Activated T-helper 17 cell treated with anti-CD3 and anti-CD28 coated beads, Interleukin-2, amount 50 U/mL, for 72 hours (primary cell): ENCODE measurements around the gene PTPN14. TPM values are rescaled to one million over a fixed set of nuclear protein-coding genes. Genes with fewer than 3 reads are reported as not detected.
"Not testable (repeated sequence)": the region's sequence is repeated elsewhere in the genome, so short reads cannot be mapped to it uniquely, and the experiment has no call there.

Experiments
- ATAC-seq: fragments of 150-1000 bp; cut with Tn5 transposase; replicated peaks from 2 replicates; pipeline ENCODE4 v1.10.0; 2021; ENCODE audit warnings: mild to moderate bottlenecking, moderate library complexity
- H3K27ac Mint-ChIP-seq: one replicate; pipeline ENCODE4 v1.8.0; 2022; ENCODE audit warnings: mixed read lengths
- H3K27me3 Mint-ChIP-seq: one replicate; pipeline ENCODE4 v1.8.0; 2022; ENCODE audit warnings: mixed read lengths
- H3K36me3 Mint-ChIP-seq: one replicate; pipeline ENCODE4 v1.8.0; 2022; ENCODE audit warnings: low read depth, mild to moderate bottlenecking, mixed read lengths
- H3K4me1 Mint-ChIP-seq: one replicate; pipeline ENCODE4 v1.8.0; 2022; ENCODE audit warnings: mixed read lengths
- H3K4me3 Mint-ChIP-seq: one replicate; pipeline ENCODE4 v1.8.0; 2022; ENCODE audit warnings: mild to moderate bottlenecking, mixed read lengths
- H3K9me3 Mint-ChIP-seq: one replicate; pipeline ENCODE4 v1.8.0; 2022; ENCODE audit warnings: mixed read lengths
- total RNA-seq, 2 donors: library from RNA; stranded (reverse); gene quantifications; one replicate each; pipeline ENCODE4 v1.2.3, GENCODE V29; 2022

Gene PTPN14
- total RNA-seq, 2 donors from 2014 or later: 0.66 to 0.89 TPM

DNA sequence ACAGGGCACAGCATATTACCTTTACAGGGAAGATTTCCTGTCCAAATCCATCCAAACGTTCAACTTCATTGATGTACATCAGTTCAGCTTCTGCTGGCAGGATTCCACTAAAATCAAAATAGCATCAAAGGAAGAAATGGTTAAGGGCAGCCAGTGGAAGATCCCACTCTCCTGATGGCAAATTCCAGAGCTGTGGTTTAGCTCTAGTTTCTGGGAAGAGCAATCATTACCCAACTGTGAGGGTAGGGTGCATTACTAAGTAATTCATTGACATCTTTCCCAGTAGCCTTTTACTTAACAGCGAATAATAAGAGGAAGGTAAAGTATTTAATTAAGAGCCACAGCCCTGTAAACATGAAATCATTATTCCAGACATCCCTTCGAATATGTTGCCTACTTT lies 149.7 kb downstream of the PTPN14 start:
- no peak overlapping the region for H3K27ac Mint-ChIP-seq
- H3K27me3 Mint-ChIP-seq: peaks cover 19% of the 10 kb centered on the region
- H3K36me3 Mint-ChIP-seq: no peaks in the 10 kb centered on the region
- H3K4me1 Mint-ChIP-seq: no peaks in the 10 kb centered on the region
- no peaks in the 10 kb centered on the region for H3K9me3 Mint-ChIP-seq
- no peak for ATAC-seq
- no peak overlapping the region for H3K4me3 Mint-ChIP-seq

DNA sequence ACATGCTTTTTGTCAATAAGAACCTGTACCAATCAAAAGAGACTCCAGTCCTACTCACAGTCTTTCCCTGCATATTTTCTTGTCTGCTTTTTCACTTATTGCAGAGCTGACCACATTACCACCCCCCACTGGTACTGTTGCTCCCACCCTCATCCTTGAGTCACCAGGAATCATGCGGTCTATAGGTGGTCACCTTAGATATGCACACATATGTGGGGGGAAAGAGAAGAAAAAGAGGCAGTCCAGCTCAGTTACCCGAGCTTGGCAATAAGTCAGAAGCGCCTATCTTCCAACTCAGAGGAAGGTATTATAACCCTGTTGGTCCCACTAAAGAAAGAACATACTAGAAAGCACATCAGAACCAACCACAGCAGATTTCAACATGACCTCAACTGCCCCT lies 151.3 kb downstream of the PTPN14 start:
- Mint-ChIP-seq H3K36me3 (no peaks in the 10 kb centered on the region), H3K9me3 (no peaks in the 10 kb centered on the region), H3K4me1 (no peaks in the 10 kb centered on the region), H3K4me3 (no peak overlapping the region), H3K27ac (no peak overlapping the region), H3K27me3 (peaks cover 20% of the 10 kb centered on the region)
- ATAC-seq: no peak

DNA sequence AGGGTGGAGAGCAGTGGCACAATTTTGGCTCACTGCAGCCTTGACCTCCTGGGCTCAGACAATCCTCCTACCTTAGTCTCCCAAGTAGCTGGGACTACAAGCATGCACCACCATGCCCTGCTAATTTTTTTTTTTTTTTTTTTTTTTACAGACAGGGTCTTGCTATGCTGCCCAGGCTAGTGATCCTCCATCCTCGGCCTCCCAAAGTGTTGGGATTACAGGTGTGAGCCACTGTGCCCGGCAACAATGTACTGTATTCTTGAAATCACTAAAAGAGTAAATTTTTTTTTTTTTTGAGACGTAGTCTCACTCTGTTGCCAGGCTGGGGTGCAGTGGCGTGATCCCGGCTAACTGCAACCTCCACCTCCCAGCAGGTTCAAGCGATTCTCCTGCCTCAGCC lies 152.9 kb downstream of the PTPN14 start:
- peaks cover 19% of the 10 kb centered on the region for H3K27me3 Mint-ChIP-seq
- no peaks in the 10 kb centered on the region for H3K9me3 Mint-ChIP-seq
- no peak overlapping the region for H3K4me3 Mint-ChIP-seq
- H3K4me1 Mint-ChIP-seq: no peaks in the 10 kb centered on the region
- H3K27ac Mint-ChIP-seq: no peak overlapping the region
- H3K36me3 Mint-ChIP-seq: no peaks in the 10 kb centered on the region
- ATAC-seq: no peak

DNA sequence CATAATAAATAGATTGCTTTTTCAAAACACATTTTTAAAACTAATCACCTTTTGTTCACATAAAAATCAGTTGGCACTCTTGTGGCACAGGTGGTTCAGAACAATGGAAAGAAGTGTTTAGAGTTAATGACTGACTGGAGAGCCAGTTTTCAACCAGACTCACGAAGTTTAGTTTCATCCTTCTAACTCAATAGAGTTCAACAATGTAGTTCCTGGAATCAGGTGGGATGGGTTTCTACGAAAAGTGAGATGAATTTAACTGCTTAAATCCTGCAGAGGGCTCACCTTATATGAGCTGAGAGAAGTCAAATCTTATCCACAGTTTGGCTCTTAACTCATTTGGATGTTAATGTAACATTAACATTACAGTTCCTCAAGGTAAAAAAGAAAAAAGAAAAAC lies 153.9 kb downstream of the PTPN14 start:
- H3K9me3 Mint-ChIP-seq: no peaks in the 10 kb centered on the region
- H3K36me3 Mint-ChIP-seq: no peaks in the 10 kb centered on the region
- H3K27me3 Mint-ChIP-seq: peaks cover 19% of the 10 kb centered on the region
- H3K27ac Mint-ChIP-seq: no peak overlapping the region
- no peak overlapping the region for H3K4me3 Mint-ChIP-seq
- ATAC-seq: no peak
- H3K4me1 Mint-ChIP-seq: no peaks in the 10 kb centered on the region

DNA sequence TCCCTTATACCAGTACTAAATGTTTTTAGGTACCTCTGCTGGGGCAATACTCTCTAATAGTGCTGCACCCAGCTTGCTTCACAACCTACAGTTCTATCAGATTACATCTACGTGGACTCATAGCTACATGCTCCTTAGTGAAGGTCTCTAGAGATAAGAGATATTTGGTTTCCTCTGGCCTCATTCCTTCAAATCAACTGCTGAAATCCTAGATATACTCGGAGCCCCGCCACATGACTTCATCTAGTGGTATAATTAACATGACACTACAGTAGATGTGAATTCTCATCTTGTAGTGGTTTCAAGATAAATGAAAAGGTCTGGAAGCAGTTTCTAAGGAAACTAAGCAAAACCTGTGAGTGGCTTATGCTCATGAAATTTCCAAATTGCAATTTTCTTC lies 155.1 kb downstream of the PTPN14 start:
- H3K4me1 Mint-ChIP-seq: no peaks in the 10 kb centered on the region
- no peaks in the 10 kb centered on the region for H3K36me3 Mint-ChIP-seq
- no peak overlapping the region for H3K27ac Mint-ChIP-seq
- peaks cover 19% of the 10 kb centered on the region for H3K27me3 Mint-ChIP-seq
- no peaks in the 10 kb centered on the region for H3K9me3 Mint-ChIP-seq
- ATAC-seq: no peak
- no peak overlapping the region for H3K4me3 Mint-ChIP-seq

DNA sequence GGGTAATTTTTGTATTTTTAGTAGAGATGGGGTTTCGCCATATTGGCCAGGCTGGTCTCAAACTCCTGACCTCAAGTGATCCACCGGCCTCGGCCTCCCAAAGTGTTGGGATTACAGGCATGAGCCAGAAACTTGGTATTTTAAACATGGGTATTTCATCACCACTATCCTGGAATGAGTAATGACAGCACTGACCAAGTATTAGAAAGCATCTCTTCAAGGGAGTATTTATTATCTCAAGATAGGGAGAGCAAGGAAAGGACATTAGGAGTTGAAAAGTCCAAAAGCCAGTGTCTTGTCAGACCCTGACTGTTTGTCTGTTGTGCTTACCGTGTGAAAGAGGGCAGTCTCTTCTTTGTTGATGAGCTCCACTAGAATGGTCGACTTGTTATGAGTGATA lies 156.8 kb downstream of the PTPN14 start:
- not testable (repeated sequence) for H3K27ac Mint-ChIP-seq, H3K4me3 Mint-ChIP-seq, H3K9me3 Mint-ChIP-seq, ATAC-seq, H3K36me3 Mint-ChIP-seq, H3K4me1 Mint-ChIP-seq
- H3K27me3 Mint-ChIP-seq: peaks cover 12% of the 10 kb centered on the region

DNA sequence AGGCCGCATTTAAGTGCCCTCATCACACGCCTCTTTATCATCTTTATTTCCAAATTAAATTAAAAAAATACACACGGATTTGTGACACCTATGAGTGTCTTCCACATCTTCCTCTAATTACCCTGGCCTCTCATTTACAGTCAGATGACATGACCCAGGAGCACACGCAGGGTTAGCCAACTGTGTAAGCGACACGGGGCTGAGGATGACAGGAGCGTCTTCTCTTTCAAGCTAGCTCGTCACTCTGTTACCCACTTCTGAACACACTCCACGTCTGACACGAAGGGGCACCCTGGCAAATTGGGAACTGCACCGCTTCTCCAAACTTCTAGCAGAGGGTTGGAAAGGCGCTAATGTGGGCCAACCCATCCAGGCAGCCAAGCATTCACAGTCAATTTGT lies 158.3 kb downstream of the PTPN14 start:
- Mint-ChIP-seq H3K27me3 (peaks cover 8% of the 10 kb centered on the region), H3K27ac (no peak overlapping the region), H3K4me3 (no peak overlapping the region), H3K36me3 (no peaks in the 10 kb centered on the region), H3K4me1 (no peaks in the 10 kb centered on the region), H3K9me3 (no peaks in the 10 kb centered on the region)
- no peak for ATAC-seq

DNA sequence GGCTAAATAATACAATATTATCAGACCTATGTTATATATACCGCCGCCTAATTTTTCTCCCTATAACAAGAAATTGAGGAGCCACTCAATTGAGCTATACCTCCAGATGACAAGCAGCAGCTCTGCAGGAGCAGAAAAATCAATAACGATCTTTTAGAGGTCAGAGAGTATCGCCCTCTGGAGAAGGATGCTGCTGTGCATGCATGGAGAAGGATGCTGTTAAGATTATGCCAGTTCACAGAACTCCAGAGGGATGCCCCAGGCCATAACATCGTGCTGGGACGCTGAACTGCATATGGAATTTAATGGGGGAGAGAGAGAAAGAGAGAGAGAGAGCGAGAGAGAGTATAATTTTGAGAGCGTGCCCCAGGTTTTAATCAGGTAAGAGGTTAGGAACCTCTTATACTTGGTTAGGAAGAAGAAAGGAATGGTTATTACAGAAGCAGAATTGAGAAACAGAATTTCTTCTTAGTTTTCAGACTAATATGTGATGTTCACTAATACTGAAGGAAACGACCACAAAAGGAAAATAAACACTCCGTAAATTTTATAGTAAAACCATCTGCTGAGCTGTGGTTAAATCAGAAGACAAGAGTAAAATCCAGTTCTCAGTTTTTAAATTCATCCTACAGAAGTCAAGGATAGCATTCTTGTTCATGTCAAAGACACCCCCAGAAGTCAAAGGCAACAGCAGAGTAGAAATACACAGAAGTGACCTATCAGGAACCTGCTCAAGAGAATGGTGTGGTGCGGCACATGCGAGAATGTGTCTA lies 159.3 kb downstream of the PTPN14 start:
- peaks cover 4% of the 10 kb centered on the region for H3K27me3 Mint-ChIP-seq
- H3K4me1 Mint-ChIP-seq: no peaks in the 10 kb centered on the region
- no peaks in the 10 kb centered on the region for H3K36me3 Mint-ChIP-seq
- H3K4me3 Mint-ChIP-seq: no peak overlapping the region
- no peaks in the 10 kb centered on the region for H3K9me3 Mint-ChIP-seq
- no peak overlapping the region for H3K27ac Mint-ChIP-seq
- no peak for ATAC-seq

DNA sequence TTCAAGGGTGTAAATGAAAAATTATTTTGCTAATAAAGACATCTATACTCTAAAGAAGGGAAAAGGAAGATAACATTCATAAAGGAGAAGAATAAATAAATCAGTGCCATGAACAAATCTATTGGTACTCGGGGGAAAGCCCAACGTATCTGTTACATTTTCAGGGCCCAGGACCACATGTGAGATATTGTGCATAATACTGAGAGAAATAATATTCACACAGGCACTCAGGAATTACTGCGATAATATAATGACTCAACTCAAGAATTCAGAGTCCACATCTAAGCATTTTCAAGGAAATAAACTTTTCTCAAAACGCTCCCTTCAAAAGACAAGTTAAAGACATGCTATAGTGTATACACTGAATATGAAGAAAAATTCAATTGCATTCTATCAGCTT lies 161.7 kb downstream of the PTPN14 start:
- Mint-ChIP-seq H3K4me3 (no peak overlapping the region), H3K9me3 (no peaks in the 10 kb centered on the region), H3K36me3 (no peaks in the 10 kb centered on the region), H3K27ac (no peak overlapping the region), H3K27me3 (no peaks in the 10 kb centered on the region), H3K4me1 (no peaks in the 10 kb centered on the region)
- no peak for ATAC-seq

DNA sequence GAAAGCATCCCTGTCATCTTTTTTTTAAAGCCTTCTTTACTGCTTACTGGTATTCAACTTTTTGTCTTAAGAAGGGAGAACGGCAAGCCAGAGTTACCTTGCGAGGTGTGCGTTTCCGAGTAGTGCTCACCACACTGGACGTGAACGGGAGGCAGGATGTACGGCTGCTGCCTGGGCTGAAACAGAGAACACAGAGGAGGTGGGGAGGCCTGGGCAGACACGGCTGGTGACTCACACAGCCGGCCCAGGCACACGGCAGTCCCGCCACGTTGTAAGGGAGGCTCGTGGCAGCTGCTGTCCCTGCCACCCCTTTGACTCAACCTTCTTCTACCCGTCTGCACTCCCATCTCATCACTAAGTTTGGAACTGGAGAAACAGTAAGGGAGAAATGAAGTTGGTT lies 164.7 kb downstream of the PTPN14 start:
- Mint-ChIP-seq H3K9me3 (no peaks in the 10 kb centered on the region), H3K36me3 (no peaks in the 10 kb centered on the region), H3K27me3 (peaks cover 3% of the 10 kb centered on the region), H3K4me1 (no peaks in the 10 kb centered on the region), H3K4me3 (no peak overlapping the region), H3K27ac (peak overlapping the region; percentile 51)
- peak; percentile 89 for ATAC-seq

DNA sequence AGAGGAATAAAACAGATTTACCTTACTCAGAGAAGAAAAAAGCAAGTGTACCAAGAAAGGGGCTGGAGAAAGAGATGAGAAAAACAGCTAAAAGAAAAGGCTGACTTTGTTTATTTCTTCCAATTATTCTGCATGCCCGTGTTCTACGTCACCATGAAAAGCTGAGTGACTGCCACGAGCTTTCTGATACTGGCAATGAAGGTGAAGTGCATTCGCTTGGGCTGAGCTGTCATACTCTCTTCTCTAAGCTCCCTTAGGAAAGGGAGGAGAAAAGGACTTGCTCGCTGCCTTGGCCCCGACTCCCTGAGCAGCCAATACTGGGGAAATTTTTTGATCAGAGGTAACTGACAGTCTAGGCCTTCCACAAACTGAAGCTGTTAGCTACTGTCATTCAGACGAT lies 165.1 kb downstream of the PTPN14 start:
- Mint-ChIP-seq H3K27ac (no peak overlapping the region), H3K4me1 (no peaks in the 10 kb centered on the region), H3K36me3 (no peaks in the 10 kb centered on the region)

DNA sequence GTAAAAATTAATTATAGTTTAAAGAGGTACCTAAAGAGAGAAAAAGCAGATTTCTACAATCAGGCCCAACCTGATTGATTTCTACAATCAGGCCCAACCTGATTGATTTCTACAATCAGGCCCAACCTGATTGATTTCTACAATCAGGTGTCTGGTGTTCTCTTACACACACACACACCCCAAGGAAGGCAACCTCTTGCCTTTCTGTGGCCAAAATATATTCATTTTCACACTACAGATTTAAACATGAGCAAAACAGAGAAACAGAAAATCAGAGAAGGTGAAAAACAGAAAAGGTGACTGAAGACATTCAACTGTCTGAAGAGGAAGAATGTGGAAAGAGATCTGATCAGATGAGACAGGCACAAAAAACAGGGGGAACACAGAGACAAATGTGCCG lies 166.0 kb downstream of the PTPN14 start:
- peak; percentile 29 for ATAC-seq
- no peaks in the 10 kb centered on the region for H3K4me1 Mint-ChIP-seq
- no peak overlapping the region for H3K27ac Mint-ChIP-seq
- H3K4me3 Mint-ChIP-seq: no peak overlapping the region
- H3K27me3 Mint-ChIP-seq: peaks cover 3% of the 10 kb centered on the region
- H3K36me3 Mint-ChIP-seq: no peaks in the 10 kb centered on the region
- no peaks in the 10 kb centered on the region for H3K9me3 Mint-ChIP-seq

More for the DNA sequence above, 165.1 kb downstream of the PTPN14 start:
- ATAC-seq: no peak
- Mint-ChIP-seq H3K4me3 (no peak overlapping the region), H3K9me3 (no peaks in the 10 kb centered on the region), H3K27me3 (peaks cover 3% of the 10 kb centered on the region)

DNA sequence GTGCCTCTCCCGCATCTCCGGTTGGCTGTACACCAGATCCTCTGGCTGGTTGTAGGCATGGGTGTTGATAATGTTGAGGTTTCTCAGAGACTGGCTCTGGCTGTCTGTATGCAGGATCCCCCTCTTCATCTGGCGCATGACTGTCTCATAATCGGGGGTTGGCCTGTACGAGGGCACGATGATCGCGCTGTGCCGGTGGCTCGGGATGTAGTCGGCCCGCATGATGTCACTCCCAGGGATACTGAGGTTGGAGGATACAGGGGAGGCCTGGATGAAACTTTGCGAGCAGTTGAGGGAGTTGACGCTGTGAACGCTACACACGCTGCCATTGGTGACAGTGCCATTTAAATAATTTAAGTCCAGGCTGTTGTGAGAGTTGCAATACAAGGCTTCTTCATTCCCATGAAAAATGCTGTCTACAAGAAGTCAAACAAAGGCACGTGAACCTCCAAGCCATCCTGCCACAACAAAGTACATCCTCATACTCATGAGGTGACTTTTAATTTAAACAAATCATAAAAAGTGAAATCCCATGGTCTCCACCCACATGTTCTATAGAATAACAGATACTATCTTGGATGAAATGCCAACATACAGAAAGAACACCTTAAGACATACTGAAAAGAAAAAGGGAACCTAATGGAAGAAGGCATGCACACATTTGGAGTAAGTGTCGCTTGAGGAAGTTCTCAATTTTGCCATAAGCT lies 166.9 kb downstream of the PTPN14 start:
- no peaks in the 10 kb centered on the region for H3K9me3 Mint-ChIP-seq
- H3K36me3 Mint-ChIP-seq: no peaks in the 10 kb centered on the region
- peaks cover 3% of the 10 kb centered on the region for H3K27me3 Mint-ChIP-seq
- ATAC-seq: no peak
- no peak overlapping the region for H3K27ac Mint-ChIP-seq
- H3K4me3 Mint-ChIP-seq: no peak overlapping the region
- no peaks in the 10 kb centered on the region for H3K4me1 Mint-ChIP-seq

DNA sequence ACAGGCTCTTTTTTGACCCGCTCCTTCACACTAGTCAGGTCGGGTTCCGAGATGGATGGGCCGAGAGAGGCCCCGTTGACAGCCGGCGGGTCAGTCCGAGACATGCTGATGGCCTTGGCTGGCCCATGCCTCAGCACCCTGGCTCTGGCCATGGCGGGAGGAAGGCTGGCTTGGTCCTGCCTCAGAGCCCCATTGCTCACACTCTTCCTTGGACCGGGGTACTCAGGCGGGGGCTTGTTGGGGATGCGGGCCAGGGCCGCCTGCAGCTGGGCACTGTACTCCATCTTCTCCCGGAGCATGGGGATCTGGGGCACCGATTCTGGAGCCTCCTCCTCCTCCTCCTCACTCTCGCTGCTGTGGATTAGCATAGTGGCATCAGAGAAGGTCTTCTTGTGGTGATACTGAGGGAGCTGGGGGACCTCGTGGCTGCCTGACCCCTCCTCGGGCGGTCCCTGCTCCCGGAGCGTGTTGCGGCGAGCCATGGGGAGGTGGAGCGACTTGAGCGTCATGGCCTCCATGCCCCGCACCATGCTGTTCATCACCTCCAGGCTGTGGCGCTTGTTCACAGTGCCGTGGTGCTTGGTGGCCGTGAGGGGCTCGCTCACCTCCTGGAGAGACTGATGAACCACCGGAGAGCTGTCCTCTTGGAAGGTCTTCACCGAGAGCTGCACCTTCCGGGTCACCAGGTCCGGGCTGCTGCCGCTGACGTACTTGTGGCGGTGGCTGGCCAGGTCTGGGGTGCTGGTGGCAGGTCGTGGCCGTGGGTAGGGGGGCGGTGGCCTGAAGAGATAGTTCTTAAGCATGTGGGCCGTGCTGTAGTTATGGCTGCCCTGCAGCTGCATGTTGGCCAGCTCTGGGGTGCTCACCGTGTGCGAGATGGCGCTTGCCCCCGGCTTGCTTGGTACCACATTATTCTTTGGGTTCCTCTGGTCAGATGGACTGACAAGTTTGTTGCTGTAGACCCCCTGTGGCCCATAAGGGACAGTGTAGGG lies 167.7 kb downstream of the PTPN14 start:
- ATAC-seq: no peak
- Mint-ChIP-seq H3K36me3 (no peaks in the 10 kb centered on the region), H3K4me3 (no peak overlapping the region), H3K27me3 (peaks cover 3% of the 10 kb centered on the region), H3K9me3 (no peaks in the 10 kb centered on the region), H3K4me1 (no peaks in the 10 kb centered on the region), H3K27ac (no peak overlapping the region)
